SK-N-SH (cell line): ENCODE results near the gene TPST2. TPM values are rescaled to one million over a fixed set of nuclear protein-coding genes. Genes with fewer than 3 reads are reported as not detected.
A peak's percentile ranks its signal among the peaks of the same experiment; 100 is the strongest.

Source experiments
- CTCF ChIA-PET: fragments of 300-600, 350-600 bp; formaldehyde crosslinking; extraction: SDS; loops from one replicate; lab custom pipeline; 2021; lab: Yijun Ruan, JAX
- POLR2A ChIA-PET: fragments of 350-600 bp; sonication (Branson Sonifier 250); formaldehyde crosslinking; extraction: SDS; loops from one replicate; lab custom pipeline; 2020; ENCODE audit warnings: antibody characterized with exemption, inconsistent platforms; lab: Yijun Ruan, JAX
- DNase-seq: peaks from one replicate; pipeline ENCODE4 v3.0.0; 2012
- H2AFZ ChIP-seq: fragments of 200-600 bp; sonication (generic); 2 replicates; pipeline ENCODE4 v1.8.1; 2016; ENCODE audit warnings: antibody characterized with exemption, mild to moderate bottlenecking, low read depth
- H3F3A ChIP-seq: fragments of 200-600 bp; sonication (generic); replicated peaks from 2 replicates; pipeline ENCODE3; 2016; ENCODE audit warnings: antibody characterized with exemption, mild to moderate bottlenecking; ENCODE audit not compliant: insufficient read depth
- H3K27ac ChIP-seq, 2 experiments: fragments of 200-500 bp in 1 of 2; fragments of 200-600 bp in 1 of 2; sonication (Bioruptor generic) in 1 of 2; sonication (generic), shearing (Covaris generic) in 1 of 2; 2 replicates each; pipeline versions ENCODE4 v1.5.1 to v1.6.1; 2014 to 2016; ENCODE audit warnings: low read depth in 2 of 2, inconsistent platforms in 1 of 2, low read length in 1 of 2, mild to moderate bottlenecking in 1 of 2, mixed read lengths in 1 of 2
- H3K27me3 ChIP-seq: fragments of 200-600 bp; sonication (generic), shearing (Covaris generic); 2 replicates; pipeline ENCODE4 v1.6.1; 2016; ENCODE audit warnings: mixed run types; ENCODE audit not compliant: insufficient read depth
- H3K36me3 ChIP-seq, 2 experiments: fragments of 200-500 bp in 1 of 2; fragments of 200-600 bp in 1 of 2; sonication (Bioruptor generic) in 1 of 2; sonication (generic) in 1 of 2; replicated peaks in 1 of 2; 2 replicates each; pipeline versions ENCODE3 to v1.5.1; 2014 to 2016; ENCODE audit warnings: low read length in 1 of 2, mild to moderate bottlenecking in 1 of 2; ENCODE audit not compliant: insufficient read depth in 2 of 2, control insufficient read depth in 1 of 2
- H3K4me1 ChIP-seq, 2 experiments: fragments of 200-500 bp in 1 of 2; fragments of 200-600 bp in 1 of 2; sonication (Bioruptor generic) in 1 of 2; sonication (generic), shearing (Covaris generic) in 1 of 2; 2 replicates each; pipeline versions ENCODE4 v1.5.1 to v1.6.1; 2014 to 2016; ENCODE audit warnings: low read depth in 1 of 2, low read length in 1 of 2, mixed run types in 1 of 2; ENCODE audit not compliant: insufficient read depth in 2 of 2, control insufficient read depth in 1 of 2
- H3K4me2 ChIP-seq: fragments of 200-600 bp; sonication (generic), shearing (Covaris generic); 2 replicates; pipeline ENCODE4 v1.6.1; 2017; ENCODE audit warnings: mixed run types
- H3K4me3 ChIP-seq, 2 experiments: fragments of 200-500 bp in 1 of 2; fragments of 200-600 bp in 1 of 2; sonication (Bioruptor generic) in 1 of 2; sonication (generic), shearing (Covaris generic) in 1 of 2; 2 replicates each; pipeline versions ENCODE4 v1.5.1 to v1.8.1; 2014 to 2016; ENCODE audit warnings: low read depth in 2 of 2, inconsistent platforms in 1 of 2, low read length in 1 of 2, mild to moderate bottlenecking in 1 of 2, mixed read lengths in 1 of 2, moderate library complexity in 1 of 2
- H3K79me2 ChIP-seq: fragments of 200-600 bp; sonication (generic); 2 replicates; pipeline ENCODE4 v1.8.1; 2017; ENCODE audit warnings: mild to moderate bottlenecking; ENCODE audit not compliant: insufficient read depth
- H3K9ac ChIP-seq: fragments of 200-600 bp; sonication (generic); 2 replicates; pipeline ENCODE4 v1.6.1; 2017; ENCODE audit warnings: mixed run types
- H3K9me2 ChIP-seq: fragments of 200-600 bp; sonication (generic); 2 replicates; pipeline ENCODE4 v1.6.1; 2017; ENCODE audit warnings: mixed run types
- H3K9me3 ChIP-seq: fragments of 200-600 bp; sonication (generic); 2 replicates; pipeline ENCODE4 v1.6.1; 2017; ENCODE audit warnings: mixed run types, mild to moderate bottlenecking, moderate library complexity
- H4K20me1 ChIP-seq: fragments of 200-600 bp; sonication (generic); 2 replicates; pipeline ENCODE4 v1.6.1; 2017; ENCODE audit warnings: mild to moderate bottlenecking, mixed run types; ENCODE audit not compliant: insufficient read depth
- CHD2 ChIP-seq: fragments of 150-350 bp; IDR thresholded peaks from 2 replicates; pipeline ENCODE4 v1.6.1; 2018; ENCODE audit warnings: low read length; ENCODE audit not compliant: partially characterized antibody
- ELF1 ChIP-seq: IDR thresholded peaks from 2 replicates; pipeline ENCODE4 v1.4.0; 2012
- EZH2phosphoT487 ChIP-seq: fragments of 200-600 bp; sonication (generic); IDR thresholded peaks from 2 replicates; pipeline ENCODE4 v1.6.1; 2017; ENCODE audit warnings: low read depth, mixed run types, mild to moderate bottlenecking, antibody characterized with exemption, moderate library complexity, borderline replicate concordance
- FOSL2 ChIP-seq: IDR thresholded peaks from 2 replicates; pipeline ENCODE4 v1.4.0; 2012; ENCODE audit warnings: low read depth, mild to moderate bottlenecking, moderate library complexity, borderline replicate concordance
- FOXM1 ChIP-seq: IDR thresholded peaks from 2 replicates; pipeline ENCODE4 v1.4.0; 2012; ENCODE audit warnings: low read depth, mild to moderate bottlenecking
- JUND ChIP-seq: IDR thresholded peaks from 2 replicates; pipeline ENCODE4 v1.4.0; 2012
- MEF2A ChIP-seq: IDR thresholded peaks from 2 replicates; pipeline ENCODE4 v1.4.0; 2012; ENCODE audit warnings: low read depth, borderline replicate concordance
- MXI1 ChIP-seq: IDR thresholded peaks from 2 replicates; pipeline ENCODE4 v1.6.1; 2012; ENCODE audit warnings: mild to moderate bottlenecking, low read depth, low read length, improper control_type of control experiment
- NRF1 ChIP-seq: IDR thresholded peaks from 2 replicates; pipeline ENCODE4 v1.6.1; 2012; ENCODE audit warnings: low read depth, mild to moderate bottlenecking, low read length
- RXRA ChIP-seq: IDR thresholded peaks from 2 replicates; pipeline ENCODE4 v1.4.0; 2012; ENCODE audit warnings: low read depth, mild to moderate bottlenecking, borderline replicate concordance
- SMC3 ChIP-seq: IDR thresholded peaks from 2 replicates; pipeline ENCODE4 v1.6.1; 2012; ENCODE audit warnings: low read depth, low read length, improper control_type of control experiment
- TEAD4 ChIP-seq: IDR thresholded peaks from 2 replicates; pipeline ENCODE4 v1.4.0; 2012; ENCODE audit warnings: mild to moderate bottlenecking, borderline replicate concordance; ENCODE audit not compliant: insufficient read depth
- YY1 ChIP-seq: IDR thresholded peaks from 2 replicates; pipeline ENCODE4 v1.4.0; 2012; ENCODE audit warnings: low read depth, mild to moderate bottlenecking
- WGBS: methylation state at CpG from one replicate; pipeline ENCODE4 v1.1.6; 2017; ENCODE audit warnings: low lambda C conversion rate; 5-methylcytosine and 5-hydroxymethylcytosine counted together
- polyA plus RNA-seq, 3 experiments: library from polyadenylated mRNA; depleted of rRNA; stranded (reverse); fragments of >200 nt; gene quantifications; 2 replicates each; pipeline ENCODE4 v1.2.3, GENCODE V29; 2012
- TF ChIP-seq, protein P1 (sequence below): IDR thresholded peaks from 2 replicates; pipeline ENCODE4 v1.4.0; 2012; ENCODE audit warnings: low read depth, borderline replicate concordance
- TF ChIP-seq, protein P2 (sequence below): IDR thresholded peaks from 2 replicates; pipeline ENCODE4; 2012
- TF ChIP-seq, protein P3 (sequence below): fragments of 200-600 bp; sonication (generic); IDR thresholded peaks from 2 replicates; pipeline ENCODE4 v1.6.1; 2017; ENCODE audit warnings: antibody characterized with exemption, mild to moderate bottlenecking, moderate library complexity

Gene TPST2
- polyA plus RNA-seq, 1 of the 3 experiments (the other 2 are of a cell fraction) = 58.4 TPM

DNA sequence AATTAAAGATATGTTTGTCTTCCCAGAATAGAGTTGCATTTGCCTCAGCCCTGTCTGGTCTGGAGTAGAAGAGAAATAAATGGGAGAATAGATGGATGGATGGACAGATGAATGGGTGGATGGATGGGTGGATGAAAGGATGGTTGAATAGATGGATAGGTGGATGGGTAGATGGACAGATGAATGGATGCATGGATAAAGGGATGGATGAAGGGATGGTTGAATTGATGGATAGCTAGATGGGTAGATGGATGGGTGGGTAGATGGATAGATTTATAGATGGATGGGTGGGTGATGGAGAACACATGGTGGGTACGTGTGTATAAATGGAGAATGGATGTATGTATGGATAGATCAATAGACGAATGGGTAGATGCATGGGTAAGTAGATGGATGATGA lies 19.4 kb upstream of the TPST2 start (continued):
- TF ChIP-seq RXRA (no peak), CHD2 (no peak), NRF1 (no peak)
- TF ChIP-seq, all 33 proteins: peak for 0

DNA sequence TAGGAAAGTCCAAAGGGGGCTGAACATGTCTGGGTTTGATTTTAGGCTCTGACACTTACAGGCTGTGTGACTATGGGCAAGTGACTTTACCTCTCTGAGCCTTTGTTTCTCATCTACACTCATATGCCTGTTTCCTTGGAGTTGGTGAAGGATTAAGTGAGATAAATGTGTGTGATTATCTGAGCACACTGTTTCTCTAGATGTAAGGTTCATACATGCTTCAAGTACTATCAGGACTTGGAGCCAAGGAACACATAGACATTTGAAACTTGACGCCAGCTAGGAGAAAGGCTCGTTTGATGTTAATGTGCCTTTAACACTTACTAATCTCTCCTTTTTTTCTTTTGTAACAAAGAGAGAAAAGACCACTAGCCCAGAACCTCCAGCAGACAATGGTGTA lies 18.2 kb upstream of the TPST2 start:
- POLR2A ChIA-PET = no interaction called here
- WGBS = 50% methylated on average over 2 of the region's 2 CpGs

DNA sequence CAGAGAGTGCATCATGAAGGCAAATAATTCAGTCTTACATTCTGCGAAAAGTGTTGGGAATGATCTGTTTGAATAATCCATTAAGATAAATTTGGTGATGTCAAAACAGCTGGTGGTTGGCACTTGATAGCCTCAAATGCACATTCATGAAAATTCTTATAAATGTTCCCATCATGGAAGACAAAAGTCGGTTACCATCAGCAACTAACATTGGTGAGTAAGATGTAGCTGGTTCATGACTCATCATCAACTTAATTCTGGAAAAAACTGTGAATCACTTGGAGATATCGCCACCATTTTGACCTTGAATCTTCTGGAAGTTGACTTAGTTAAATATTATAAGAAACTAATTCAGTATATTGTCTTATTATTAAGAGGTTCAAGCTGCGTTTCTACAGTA lies 16.7 kb upstream of the TPST2 start:
- no peaks in the 10 kb centered on the region for H3K27me3 ChIP-seq
- TF ChIP-seq, protein P1, sequence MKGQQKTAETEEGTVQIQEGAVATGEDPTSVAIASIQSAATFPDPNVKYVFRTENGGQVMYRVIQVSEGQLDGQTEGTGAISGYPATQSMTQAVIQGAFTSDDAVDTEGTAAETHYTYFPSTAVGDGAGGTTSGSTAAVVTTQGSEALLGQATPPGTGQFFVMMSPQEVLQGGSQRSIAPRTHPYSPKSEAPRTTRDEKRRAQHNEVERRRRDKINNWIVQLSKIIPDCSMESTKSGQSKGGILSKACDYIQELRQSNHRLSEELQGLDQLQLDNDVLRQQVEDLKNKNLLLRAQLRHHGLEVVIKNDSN = no peak
- TF ChIP-seq JUND = peak; percentile 50
- TF ChIP-seq FOSL2 = peak; percentile 77
- TF ChIP-seq YY1 = peak; percentile 40; the same call in 1 of the 2 replicates
- H4K20me1 ChIP-seq = no peaks in the 10 kb centered on the region
- H3K36me3 ChIP-seq = no peaks in the 10 kb centered on the region
- H3K9me2 ChIP-seq = no peaks in the 10 kb centered on the region
- ChIA-PET CTCF (no interaction called here), POLR2A (no interaction called here)
- no peak overlapping the region for H3K9ac ChIP-seq
- WGBS = 65% methylated on average over 4 of the region's 4 CpGs
- peaks cover 0 to 11% of the 10 kb centered on the region in 2 experiments; a peak in 2 of 4 replicates for H3K4me1 ChIP-seq
- no peaks in the 10 kb centered on the region for H3K9me3 ChIP-seq
- H2AFZ ChIP-seq = 0 out of 2 replicates have a peak overlapping the region, but pooled peaks have one; percentile 5
- no peak overlapping the region for H3K4me3 ChIP-seq
- H3K27ac ChIP-seq = peak overlapping the region in 1 of 2 experiments; percentile 79; a peak in 2 of 4 replicates
- H3K79me2 ChIP-seq = no peaks in the 10 kb centered on the region
- no peak overlapping the region for H3K4me2 ChIP-seq
- no peak for DNase-seq
- peaks cover 7% of the 10 kb centered on the region for H3F3A ChIP-seq

More for the DNA sequence above, 18.2 kb upstream of the TPST2 start:
- CTCF ChIA-PET = no interaction called here
- Histone ChIP-seq H3K4me3 (no peak overlapping the region), H3K9me2 (no peaks in the 10 kb centered on the region), H3K79me2 (no peaks in the 10 kb centered on the region), H3K27ac (no peak overlapping the region), H3K9ac (no peak overlapping the region), H3K4me1 (peaks cover 0 to 11% of the 10 kb centered on the region in 2 experiments; a peak in 3 of 4 replicates), H3F3A (peaks cover 7% of the 10 kb centered on the region), H4K20me1 (no peaks in the 10 kb centered on the region), H3K36me3 (no peaks in the 10 kb centered on the region), H3K9me3 (no peaks in the 10 kb centered on the region), H3K27me3 (no peaks in the 10 kb centered on the region), H3K4me2 (no peak overlapping the region), H2AFZ (no peak overlapping the region)
- DNase-seq = no peak
- no peak for TF ChIP-seq ELF1
- TF ChIP-seq, protein P2, sequence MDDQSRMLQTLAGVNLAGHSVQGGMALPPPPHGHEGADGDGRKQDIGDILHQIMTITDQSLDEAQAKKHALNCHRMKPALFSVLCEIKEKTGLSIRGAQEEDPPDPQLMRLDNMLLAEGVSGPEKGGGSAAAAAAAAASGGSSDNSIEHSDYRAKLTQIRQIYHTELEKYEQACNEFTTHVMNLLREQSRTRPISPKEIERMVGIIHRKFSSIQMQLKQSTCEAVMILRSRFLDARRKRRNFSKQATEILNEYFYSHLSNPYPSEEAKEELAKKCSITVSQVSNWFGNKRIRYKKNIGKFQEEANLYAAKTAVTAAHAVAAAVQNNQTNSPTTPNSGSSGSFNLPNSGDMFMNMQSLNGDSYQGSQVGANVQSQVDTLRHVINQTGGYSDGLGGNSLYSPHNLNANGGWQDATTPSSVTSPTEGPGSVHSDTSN = no peak
- TF ChIP-seq, protein P3, sequence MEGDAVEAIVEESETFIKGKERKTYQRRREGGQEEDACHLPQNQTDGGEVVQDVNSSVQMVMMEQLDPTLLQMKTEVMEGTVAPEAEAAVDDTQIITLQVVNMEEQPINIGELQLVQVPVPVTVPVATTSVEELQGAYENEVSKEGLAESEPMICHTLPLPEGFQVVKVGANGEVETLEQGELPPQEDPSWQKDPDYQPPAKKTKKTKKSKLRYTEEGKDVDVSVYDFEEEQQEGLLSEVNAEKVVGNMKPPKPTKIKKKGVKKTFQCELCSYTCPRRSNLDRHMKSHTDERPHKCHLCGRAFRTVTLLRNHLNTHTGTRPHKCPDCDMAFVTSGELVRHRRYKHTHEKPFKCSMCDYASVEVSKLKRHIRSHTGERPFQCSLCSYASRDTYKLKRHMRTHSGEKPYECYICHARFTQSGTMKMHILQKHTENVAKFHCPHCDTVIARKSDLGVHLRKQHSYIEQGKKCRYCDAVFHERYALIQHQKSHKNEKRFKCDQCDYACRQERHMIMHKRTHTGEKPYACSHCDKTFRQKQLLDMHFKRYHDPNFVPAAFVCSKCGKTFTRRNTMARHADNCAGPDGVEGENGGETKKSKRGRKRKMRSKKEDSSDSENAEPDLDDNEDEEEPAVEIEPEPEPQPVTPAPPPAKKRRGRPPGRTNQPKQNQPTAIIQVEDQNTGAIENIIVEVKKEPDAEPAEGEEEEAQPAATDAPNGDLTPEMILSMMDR = no peak
- no peak for TF ChIP-seq FOSL2
- no peak for TF ChIP-seq JUND
- TF ChIP-seq MXI1 = no peak
- TF ChIP-seq RXRA = no peak
- TF ChIP-seq FOXM1 = no peak
- TF ChIP-seq CHD2 = no peak
- TF ChIP-seq TEAD4 = no peak
- TF ChIP-seq SMC3 = no peak
- TF ChIP-seq MEF2A = no peak
- no peak for TF ChIP-seq EZH2phosphoT487
